ENCODE data around the gene NOD2.

NOD2 gene

DNA sequence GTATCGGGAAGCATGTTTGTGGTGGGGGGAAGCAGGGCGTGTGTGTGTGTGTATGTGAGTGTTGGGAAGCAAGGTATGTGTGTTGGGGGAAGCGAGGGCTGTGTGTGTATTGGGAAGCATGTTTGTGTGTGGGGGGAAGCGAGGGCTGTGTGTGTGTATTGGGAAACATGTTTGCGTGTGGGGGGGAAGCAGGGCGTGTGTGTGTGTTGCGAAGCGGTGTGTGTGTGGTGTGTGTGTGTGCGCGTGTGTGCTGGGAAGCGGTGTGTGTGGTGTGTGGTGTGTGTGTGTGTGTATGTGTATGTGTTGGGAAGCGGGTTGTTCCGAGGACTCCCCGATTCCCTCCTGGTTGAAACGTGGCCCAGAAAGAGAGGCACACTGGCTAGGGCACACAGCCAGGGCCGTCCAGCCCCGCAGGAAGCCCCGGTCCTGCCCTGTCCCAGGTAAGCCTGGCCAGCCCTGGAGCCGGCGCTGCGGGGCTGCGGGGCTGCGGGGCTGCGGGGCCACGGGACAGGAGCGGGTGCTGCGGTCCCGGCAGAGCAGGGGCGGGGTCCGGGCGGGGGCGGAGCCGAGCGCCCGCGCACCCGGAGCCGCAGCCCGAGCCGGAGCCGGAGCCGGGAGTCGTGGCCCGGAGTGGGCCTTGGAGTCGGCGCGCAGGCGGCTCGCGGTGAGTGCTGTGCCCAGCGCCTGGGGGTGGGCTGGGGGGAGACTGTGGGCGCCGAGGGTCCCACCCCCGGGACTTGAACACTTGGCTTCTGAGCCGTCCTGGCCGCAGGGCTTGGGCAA lies at the start of gene NOD2:
NOD2 (plus strand) TSS at position 608 of the 783 bp plus-strand sequence. CDS start 5,890 bp downstream, outside the sequence.
- no peak for DNase-seq

DNA sequence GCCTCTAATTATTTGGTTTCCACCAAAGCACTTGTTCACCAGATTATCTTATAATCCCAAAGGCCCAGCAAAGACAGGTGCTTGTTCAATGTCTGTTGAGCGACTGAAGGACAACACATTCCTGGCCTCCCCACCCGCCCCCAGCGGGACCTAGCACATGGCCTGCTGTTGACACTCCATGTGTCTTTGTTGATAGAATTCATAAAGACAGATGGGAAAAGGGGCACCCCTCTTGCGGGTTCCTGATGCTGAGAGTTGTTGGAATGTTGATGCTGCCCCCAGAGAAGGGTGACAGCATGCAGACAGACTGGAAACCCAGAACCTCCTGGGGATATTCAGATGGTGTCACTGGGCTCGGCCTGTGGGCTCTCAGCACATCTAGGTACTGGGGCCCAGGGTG lies 49.2 kb upstream of the NOD2 start:
- no peak for DNase-seq

DNA sequence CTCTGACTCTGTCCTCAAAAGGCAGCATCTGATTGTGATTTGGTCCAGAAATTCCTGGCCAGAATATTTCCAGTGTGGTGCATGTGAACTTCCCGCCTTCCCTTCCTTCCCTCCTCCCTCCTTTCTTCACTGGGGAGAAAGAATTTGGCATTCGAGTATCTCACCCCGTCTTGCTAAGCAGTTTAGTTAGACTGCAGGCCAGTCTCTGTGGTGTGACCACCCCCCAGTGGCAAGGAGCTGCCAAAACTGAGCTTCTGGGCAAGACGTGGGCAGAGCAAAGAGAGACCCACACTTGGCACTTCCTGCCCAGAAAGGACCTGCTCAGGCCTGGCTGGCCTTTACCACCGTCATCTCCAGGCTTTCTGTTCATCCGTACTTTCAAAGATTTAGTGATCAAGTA lies 48.7 kb upstream of the NOD2 start:
- no peak for DNase-seq

DNA sequence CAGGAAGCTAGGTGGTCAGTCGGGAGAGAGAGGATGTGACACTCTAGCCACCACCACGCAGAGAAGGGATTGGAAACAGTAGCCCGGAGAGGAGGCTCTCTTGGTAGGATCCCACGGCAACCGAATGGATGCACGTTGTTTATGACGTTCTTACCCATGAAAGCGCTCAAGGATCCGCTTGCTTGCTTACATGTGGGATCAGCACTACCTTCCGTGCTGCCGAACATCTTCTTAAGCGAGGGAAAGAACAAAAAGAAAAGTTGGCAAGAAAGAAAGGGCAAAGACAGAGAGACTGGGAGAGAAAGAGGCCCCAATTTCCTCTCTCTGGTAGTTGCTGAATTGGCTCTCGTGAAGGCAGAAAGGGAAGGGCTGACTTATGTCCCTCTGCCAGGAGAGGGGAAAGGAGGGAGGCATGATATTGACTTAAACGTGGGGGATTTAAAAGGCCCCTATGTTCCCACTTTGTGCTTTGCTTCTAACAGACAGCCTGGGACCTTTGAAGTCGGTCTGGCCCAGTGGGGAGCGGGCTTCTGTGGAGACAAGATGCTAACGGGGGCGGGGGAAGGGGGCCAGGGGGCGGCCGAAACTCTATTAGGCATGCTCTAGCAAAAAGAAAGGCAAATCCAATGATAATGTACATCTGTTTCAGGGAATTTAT lies 47.7 kb upstream of the NOD2 start:
- DNase-seq, result no peak

DNA sequence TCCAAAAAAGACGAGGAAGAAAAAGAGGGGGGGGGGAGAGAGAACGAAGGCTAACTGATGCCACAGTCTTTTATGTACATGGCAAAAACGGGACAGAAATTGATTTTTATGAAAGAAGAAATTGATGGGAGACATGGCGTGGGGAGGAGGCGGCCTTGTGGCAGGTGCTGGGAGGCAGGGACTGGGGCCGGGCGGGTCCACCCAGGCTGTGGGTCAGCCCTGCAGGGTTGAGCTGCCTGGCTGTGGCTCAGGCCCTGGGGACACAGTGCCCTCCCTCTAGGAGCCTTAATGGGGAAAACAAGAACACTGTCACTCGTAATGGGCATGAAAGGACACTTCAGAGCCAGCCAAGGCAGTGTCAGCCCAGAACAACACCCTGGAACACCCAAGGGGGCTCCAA lies 47.1 kb upstream of the NOD2 start:
- no peak for DNase-seq

DNA sequence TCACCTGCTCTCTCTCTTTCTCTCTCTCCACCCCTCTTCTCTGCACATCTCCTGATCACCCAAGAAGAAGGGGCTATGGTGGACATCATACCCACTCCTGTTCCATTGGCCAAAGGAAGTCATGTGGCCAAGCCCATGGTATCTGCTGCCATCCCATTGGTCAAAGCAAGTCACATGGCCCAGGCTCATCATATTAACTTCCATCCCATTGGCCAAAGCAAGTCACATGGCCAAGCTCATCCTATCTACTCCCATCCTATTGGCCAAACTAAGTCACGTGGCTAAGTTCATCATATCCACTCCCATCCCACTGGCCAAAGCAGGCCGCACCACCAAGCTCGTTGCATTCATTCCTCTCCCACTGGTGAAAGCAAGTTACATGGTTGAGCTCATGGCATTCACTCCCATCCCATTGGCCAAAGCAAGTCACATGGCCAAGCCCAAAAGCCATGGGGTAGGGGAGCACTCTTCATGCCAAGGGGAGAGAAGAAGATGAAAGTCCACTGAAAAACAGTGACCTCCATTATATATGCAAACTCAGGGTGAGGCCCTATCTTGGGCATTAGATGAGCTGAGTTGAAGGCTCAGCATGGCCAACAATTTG lies 41.5 kb upstream of the NOD2 start:
- no peak for DNase-seq

DNA sequence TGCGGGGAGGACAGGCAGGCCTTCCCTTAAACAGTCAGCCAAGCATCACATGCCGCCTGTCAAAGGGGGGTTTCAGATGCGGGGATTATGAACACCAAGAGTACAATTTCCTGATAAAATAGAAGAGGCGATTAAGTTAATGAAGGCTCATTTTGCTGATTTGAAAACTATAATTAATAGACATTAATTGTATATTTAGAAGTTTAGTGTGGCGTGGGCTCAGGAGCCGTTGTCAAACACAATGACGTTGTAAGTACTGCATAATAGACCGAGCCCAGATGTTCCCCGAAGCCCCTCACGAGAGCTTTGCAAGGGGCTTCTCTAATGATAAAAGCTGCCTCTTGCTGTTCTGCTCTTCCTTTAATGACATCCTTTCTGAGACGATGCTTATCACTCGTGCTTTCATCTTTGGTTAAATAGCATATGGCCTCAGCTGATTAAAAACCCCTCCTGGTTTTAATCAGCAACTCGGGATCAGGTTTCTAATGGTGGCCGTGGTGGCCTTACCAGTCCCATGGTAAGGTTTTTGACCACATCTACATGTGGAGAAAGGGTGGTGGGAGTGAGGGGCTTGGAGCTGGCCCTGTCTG lies 40.5 kb upstream of the NOD2 start:
- no peak for DNase-seq

DNA sequence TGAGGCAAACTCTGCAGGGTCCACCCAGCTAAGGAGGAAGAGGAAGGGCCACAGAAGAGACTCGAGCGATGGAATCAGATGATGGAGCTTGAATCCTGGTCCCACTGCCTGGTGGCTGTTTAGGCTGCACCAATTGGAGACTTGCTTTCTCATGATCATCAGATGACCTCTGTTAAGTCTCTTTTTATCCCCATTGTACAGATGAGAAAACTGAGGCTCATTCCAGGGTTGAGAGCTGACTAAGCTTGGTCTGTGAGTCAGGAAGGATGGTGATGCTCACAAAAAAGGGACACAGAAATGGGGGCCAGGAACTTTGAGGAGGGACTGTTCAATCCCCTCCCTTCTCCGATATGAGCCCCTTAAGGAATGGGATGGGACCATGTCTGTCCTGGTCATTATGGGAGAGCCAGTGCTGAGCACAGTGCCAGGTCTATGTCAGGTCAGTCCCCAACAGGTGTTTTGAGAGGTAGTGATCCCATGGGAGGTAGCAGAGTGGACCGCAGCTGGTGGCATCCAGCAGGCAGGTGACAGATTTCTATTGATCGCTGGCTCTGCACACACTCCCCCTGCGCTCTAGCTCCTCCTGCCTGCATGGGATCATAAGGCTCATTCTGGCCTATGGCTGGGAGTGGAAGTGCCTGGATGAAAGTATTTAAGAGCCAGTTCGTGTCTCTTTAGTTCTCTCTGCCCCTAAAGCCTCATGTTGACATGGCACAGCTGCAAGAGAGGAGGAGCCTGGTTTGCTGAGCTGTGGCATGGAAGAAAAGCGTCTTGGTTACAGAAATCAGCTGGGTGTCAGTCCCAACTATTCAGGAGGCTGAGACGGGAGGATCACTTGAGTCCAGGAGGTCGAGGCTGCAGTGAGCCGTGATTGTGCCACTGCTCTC lies 39.5 kb upstream of the NOD2 start:
- no peak for DNase-seq

DNA sequence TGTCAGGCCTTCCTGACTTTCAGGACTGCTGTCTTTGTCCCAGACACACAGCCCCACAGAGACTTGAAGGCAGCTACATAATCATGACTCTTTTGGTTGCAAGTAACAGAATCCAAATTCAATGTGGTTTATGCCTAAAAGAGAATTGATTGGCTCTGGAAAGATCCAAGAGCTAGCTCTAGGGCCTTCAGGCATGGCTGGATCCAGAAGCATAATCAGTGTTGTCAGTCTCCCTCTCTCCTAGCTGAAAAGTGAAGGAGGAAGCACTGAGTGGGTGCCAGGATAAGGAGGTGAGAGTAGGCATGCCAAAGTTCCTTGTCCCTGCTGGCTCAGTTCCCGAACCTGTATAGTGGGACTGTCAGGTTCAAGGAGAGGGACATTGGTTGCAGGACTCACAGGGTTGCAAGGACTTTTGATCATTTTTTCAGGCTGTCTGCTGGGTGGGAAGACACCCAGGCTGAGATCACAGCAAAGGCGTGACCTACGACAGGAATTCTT lies 37.8 kb upstream of the NOD2 start:
- DNase-seq, result no peak

DNA sequence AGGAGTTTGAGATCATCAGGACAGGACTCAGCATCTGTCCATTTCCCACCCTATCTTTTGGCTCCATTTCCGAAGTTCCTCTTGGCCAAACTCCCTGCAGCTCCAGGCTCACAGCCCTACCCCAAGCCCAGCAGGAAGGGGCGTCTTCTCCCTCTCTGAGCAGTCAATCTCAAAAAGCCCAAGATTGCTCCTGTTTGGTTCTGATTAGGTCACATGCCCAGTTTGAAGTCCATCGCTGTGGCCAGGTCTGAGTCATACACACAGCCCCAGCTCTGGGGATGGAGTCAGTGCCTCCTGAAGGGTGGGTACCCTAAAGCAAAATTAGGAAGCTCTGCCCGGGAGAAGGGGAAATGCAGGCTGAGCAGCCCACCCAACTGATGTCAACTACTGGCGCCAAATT lies 36.2 kb upstream of the NOD2 start:
- no peak for DNase-seq

DNA sequence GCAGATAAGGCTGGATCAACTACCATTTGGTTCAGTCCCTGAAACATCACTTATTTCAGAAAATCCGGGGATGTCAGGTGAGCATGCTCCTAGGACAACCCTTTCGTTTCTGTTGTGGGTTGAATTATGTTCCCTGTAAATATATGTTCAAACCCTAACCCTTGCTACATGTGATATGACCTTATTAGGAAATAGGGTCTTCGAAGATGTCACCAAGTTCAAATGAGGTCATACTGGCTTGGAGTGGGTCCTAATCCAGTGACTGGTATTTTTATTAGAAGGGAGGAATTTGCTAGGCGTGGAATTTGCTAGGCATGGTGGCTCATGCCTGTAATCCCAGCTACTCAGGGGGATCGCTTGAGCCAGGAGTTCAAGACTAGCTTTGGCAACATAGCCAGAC lies 33.6 kb upstream of the NOD2 start:
- no peak for DNase-seq

DNA sequence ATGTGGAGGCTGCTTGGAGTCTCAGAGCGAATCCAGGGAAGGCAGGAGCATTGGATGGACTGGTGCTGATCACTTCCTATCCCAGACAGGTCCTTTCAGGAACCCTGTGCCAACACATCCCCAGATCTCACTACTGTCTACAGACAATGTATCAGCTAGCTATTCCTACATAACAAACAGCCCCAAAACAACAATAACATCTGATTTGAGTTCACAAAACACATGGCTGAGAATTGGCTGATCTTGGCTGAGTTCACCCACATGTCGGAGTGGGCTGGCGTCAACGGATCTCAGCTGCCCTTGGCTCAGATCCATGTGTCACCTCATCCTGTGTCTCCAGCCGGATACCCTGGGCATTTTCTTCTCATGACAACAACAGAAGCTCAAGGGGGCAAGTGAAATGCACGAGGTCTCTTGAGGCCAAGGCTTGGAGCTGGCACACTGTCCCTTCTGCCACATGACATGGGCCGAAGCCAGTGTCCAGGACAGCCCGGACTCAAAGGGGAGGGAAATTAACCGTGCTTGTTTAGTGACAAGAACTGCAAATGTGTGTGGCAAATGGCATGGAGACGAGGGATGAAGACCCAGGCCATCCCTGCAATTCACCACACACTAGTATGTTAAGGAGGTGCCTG lies 31.0 kb upstream of the NOD2 start:
- DNase-seq, result no peak

DNA sequence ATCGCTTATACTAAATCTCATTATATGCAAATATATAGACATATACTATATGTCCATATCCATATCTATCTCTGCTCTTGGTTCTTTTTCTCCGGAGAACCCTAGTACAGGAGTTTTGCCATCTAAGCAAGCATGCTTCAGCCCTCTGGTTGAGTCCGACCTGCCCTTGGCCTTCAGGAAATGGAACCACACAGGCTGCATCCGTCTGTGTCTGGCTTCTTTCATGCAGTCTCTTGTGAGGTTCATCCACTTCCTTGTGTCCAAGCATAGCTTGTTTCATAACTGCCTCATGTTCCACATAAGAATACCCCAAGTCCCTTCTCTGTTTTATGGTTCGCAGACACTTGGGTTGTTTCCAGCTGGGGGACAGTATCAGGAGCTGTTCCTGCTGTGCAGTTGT lies 29.1 kb upstream of the NOD2 start:
- peak; percentile 24 for DNase-seq

DNA sequence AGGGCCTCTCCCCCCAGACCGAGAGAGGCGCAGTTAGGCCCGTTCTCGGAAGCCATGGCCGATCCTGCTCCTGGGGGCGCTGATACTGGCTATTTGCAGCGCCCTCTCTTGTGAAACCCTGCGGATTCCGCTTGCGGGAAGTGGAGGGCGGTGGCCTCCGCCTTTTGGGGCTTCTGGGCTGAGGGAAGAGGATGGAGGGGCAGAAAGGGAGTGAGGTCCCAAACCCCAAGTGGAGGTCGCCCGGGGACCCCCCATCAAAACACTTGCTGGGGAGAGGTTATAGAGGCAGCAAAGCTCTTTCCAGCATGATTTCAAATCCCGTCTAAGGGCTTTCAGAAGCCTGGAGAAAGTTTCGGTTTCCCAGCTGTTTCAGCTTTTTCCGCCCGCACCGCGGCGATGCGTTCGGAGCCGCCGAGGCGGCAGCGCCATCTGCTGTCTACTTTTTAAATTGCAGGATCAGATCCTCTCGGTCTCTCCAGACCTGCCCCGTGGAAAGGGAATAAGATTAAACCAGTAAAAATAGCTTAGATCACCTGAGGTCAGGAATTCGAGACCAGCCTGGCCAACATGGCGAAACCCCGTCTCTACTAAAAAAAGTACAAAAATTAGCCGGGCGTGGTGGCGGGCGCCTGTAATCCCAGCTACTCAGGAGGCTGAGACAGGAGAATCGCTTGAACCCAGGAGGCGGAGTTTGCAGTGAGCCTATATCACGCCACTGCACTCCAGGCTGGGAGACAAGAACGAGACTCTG lies 28.1 kb upstream of the NOD2 start:
- DNase-seq, result peak; percentile 28

DNA sequence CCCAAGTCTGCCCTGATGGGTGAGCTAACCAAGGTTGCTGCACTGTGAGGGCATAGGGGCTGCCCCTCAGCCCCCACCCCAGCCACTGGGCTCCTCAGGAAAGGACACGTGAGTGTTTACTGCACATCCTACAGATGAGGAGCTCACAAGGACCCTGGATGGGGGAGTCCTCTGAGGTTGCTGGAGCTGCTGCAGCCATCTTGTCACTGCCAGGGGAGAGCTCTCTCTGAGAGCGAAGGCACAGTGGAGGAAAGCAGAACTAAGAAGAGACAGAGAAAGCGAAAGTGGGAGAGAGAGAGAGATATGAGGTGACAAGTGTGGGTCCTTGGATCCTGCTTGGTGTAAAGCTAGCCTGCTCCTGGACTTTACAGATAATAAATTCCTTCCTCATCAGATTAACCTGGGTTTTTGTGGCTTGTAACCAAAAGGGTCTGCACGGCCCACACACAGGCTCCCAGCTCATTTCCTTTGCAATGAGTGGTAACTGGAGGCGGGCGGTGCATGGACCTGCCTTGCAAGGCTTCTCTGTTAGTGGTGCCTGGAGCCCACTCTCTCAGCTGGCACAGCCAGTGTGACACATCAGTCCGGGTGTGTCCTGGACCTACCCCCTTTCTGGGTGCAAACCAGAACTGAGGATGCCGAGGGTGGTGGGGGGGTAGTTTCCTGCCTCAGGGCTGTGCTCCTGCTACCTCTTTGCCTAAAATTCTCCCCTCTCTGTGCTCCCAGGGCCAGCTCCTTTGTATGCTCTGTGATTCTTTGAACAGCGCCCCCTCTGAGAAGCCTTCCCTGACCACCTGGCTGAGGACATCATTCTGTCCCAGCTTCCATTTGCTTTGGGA lies 26.5 kb upstream of the NOD2 start:
- peak; percentile 22 for DNase-seq

DNA sequence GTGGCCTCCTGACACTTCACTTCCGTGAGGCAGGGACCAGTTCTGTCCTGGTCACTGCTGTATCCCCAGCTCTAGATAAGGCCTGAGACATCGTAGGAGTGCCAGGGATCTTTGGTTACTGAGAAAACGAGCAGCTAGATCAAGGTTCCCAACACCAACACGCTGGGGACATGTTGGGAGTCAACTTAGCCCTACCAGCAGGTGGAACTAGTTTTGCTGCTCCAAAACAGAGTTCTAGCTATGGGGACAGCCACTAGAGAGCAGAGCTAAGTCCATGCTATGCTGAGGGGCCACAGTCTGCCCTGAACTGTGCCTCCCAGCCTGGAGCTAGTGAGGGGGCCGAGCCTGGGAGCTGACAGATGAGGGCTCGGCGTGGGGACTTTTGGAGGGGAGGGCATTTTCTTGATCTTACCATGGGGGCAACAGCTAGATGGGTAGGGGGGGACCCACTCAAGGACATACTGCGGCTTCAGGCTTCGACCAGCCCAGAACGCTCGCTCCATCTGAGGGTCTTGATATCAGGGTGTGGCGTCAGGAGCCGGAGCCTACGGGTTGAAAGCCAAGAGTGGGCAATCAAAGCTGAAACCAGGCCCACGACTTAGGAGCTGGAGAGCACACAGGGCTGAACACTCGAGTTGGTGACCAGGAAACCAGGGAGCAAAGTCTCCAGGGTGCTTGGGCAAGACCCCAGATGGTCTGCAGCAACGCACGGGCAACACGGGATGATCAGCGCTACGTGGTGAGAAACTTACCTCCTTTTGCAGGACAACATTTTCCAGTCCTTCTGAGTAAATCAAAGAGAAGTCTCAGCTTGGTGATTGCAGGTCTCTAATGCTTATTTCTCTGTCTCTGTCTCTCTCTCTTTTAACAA lies 25.7 kb upstream of the NOD2 start:
- DNase-seq, result no peak

DNA sequence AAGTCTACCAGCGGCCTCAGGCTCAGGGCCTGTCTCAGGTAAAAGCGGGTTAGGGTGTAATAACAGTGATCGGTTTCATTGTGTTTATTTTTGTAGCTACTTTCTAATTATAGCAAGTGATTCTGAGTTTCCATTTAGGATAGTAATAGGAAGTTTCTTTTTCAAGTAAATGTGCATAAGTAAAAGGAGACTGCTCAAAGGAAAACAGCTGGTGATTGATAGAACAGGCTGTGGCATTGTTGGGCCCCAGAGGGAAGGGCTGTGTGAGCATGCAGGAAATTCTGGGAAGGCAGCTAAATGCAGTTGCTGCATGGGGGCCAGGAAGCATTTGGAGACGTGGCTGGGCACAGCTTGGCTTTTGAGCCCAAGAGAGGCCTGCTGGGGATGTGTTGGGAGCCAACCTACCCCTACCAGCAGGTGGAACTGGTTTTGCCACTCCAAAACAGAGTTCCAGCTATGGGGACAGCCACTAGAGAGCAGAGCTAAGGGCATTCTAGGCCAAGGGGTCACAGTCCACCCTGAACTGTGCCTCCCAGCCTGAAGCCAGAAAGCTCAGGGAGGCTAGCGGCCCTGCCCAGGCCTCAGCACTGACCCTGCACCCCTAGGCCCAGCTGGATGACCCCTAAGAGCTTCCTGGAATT lies 24.9 kb upstream of the NOD2 start:
- DNase-seq, result no peak

DNA sequence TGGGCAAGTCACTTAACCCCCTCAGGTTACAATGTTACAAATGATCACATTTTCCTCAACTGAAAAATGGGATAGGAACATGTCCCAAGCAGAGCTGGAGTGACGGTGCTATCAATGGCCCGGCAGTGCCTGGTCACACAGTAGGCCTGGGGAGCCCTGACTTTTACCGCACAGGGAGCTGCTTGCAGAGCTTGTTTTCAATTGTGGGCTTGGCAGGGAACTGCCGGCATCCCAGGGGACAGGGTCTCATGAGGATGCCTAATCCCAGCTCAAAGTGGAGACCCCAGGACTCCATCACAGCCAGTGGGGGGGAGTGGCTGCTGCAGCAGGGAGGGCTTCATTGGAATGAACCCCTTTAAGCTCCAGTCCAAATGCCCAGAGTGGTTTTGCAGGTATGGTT lies 23.7 kb upstream of the NOD2 start:
- no peak for DNase-seq

DNA sequence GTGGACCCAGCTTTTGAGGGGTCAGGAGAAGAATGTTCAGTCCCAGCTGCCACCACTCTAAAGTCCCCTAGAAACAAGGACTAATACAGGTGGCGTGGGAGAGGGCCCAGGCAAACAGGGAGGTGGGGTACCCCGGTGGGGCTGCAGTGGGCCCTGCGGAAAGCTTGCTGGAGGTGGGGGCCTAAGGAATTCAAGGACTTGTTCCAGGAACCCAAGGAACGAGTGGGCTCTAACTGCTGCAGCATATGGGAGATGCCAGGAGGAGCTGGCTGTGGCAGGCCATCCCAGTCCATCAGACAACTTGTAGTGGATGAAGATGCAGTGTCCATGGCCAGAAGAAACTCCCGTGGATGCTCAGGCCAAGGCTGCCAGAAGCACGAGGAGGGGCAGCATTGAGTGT lies 22.9 kb upstream of the NOD2 start:
- no peak for DNase-seq

All from GF-D8 (cell line).